Measurements from ENCODE around the gene FBXL7. TPM values are rescaled to one million over a fixed set of nuclear protein-coding genes. Genes with fewer than 3 reads are reported as not detected.
A peak's percentile ranks its signal among the peaks of the same experiment; 100 is the strongest.

The FBXL7 gene
- total and polyA plus RNA-seq, 2 experiments from 2014 or later, result 4.5 to 15.2 TPM

DNA sequence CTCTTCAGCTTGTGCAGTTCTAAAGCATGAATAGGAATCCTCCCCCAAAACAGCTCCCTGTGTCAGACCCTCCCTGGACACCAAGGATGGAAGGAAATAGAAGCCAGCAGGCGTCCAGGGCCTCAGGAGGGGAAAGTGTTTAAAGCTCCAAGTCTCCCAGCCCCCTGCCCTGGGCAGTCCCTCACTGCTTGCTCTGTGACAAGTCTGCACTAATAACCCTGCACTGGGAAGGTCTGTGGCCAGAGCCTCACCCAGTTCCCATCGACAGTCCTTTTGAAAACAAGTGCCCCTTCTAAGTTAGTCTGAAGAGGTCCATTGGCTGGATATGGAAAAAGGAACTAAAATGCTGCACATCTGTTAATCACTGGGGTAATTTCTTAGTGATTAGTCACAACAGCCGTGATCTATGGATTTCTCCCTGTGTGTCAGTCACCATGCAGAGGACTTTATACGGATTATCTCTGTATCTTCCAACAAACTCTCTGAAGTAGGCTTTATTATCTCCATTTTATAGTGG is 195.3 kb downstream of the FBXL7 start:
- Histone ChIP-seq H3F3A (replicated peaks; ENCODE audit: low read depth) (no peaks in the 10 kb centered on the region), H2AFZ (no peak overlapping the region), H3K4me3 (no peak overlapping the region), H3K36me3 (ENCODE audit: insufficient read depth) (no peaks in the 10 kb centered on the region), H3K4me1 (ENCODE audit: insufficient read depth) (peaks cover 20% of the 10 kb centered on the region), H3K27me3 (ENCODE audit: insufficient read depth) (no peaks in the 10 kb centered on the region), H3K27ac (ENCODE audit: low read depth) (peak overlapping the region; percentile 52; the same call in 1 of the 2 replicates), H3K79me2 (replicated peaks; ENCODE audit: insufficient read depth) (peaks cover 9% of the 10 kb centered on the region; the same call in 1 of the 2 replicates), H3K9me2 (ENCODE audit: insufficient read depth) (no peaks in the 10 kb centered on the region), H3K4me2 (peak overlapping the region; percentile 7; the same call in 1 of the 2 replicates), H4K20me1 (replicated peaks; ENCODE audit: insufficient read depth) (no peaks in the 10 kb centered on the region)
- H3K4me3 Mint-ChIP-seq, result no peak overlapping the region
- DNase-seq (ENCODE audit: low spot score), result no peak
- ATAC-seq, result peak; percentile 51
- no peak overlapping the region for H3K27ac Mint-ChIP-seq
- TF ChIP-seq STAT1 (IDR thresholded peaks at IDR 0.05; ENCODE audit: unreplicated experiment) (no peak), JUNB (IDR thresholded peaks at IDR 0.05; ENCODE audit: unreplicated experiment) (no peak), ZNF331 (CRISPR knock-in tag; IDR thresholded peaks at IDR 0.05; ENCODE audit: low read depth) (no peak), EZH2phosphoT487 (IDR thresholded peaks at IDR 0.05; ENCODE audit: unreplicated experiment) (no peak), ZNF114 (CRISPR knock-in tag; IDR thresholded peaks at IDR 0.05) (no peak), EZH2 (IDR thresholded peaks at IDR 0.05; ENCODE audit: low read depth, unreplicated experiment) (no peak), NANOG (IDR thresholded peaks at IDR 0.05; ENCODE audit: borderline replicate concordance) (no peak), POLR2AphosphoS5 (IDR thresholded peaks at IDR 0.05; ENCODE audit: low read depth) (no peak), CREB1 (CRISPR knock-in tag; IDR thresholded peaks at IDR 0.05; ENCODE audit: low read depth) (no peak)
- TF ChIP-seq, protein P1, sequence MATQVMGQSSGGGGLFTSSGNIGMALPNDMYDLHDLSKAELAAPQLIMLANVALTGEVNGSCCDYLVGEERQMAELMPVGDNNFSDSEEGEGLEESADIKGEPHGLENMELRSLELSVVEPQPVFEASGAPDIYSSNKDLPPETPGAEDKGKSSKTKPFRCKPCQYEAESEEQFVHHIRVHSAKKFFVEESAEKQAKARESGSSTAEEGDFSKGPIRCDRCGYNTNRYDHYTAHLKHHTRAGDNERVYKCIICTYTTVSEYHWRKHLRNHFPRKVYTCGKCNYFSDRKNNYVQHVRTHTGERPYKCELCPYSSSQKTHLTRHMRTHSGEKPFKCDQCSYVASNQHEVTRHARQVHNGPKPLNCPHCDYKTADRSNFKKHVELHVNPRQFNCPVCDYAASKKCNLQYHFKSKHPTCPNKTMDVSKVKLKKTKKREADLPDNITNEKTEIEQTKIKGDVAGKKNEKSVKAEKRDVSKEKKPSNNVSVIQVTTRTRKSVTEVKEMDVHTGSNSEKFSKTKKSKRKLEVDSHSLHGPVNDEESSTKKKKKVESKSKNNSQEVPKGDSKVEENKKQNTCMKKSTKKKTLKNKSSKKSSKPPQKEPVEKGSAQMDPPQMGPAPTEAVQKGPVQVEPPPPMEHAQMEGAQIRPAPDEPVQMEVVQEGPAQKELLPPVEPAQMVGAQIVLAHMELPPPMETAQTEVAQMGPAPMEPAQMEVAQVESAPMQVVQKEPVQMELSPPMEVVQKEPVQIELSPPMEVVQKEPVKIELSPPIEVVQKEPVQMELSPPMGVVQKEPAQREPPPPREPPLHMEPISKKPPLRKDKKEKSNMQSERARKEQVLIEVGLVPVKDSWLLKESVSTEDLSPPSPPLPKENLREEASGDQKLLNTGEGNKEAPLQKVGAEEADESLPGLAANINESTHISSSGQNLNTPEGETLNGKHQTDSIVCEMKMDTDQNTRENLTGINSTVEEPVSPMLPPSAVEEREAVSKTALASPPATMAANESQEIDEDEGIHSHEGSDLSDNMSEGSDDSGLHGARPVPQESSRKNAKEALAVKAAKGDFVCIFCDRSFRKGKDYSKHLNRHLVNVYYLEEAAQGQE (IDR thresholded peaks at IDR 0.05; ENCODE audit: unreplicated experiment), result no peak
- TF ChIP-seq, protein P2, sequence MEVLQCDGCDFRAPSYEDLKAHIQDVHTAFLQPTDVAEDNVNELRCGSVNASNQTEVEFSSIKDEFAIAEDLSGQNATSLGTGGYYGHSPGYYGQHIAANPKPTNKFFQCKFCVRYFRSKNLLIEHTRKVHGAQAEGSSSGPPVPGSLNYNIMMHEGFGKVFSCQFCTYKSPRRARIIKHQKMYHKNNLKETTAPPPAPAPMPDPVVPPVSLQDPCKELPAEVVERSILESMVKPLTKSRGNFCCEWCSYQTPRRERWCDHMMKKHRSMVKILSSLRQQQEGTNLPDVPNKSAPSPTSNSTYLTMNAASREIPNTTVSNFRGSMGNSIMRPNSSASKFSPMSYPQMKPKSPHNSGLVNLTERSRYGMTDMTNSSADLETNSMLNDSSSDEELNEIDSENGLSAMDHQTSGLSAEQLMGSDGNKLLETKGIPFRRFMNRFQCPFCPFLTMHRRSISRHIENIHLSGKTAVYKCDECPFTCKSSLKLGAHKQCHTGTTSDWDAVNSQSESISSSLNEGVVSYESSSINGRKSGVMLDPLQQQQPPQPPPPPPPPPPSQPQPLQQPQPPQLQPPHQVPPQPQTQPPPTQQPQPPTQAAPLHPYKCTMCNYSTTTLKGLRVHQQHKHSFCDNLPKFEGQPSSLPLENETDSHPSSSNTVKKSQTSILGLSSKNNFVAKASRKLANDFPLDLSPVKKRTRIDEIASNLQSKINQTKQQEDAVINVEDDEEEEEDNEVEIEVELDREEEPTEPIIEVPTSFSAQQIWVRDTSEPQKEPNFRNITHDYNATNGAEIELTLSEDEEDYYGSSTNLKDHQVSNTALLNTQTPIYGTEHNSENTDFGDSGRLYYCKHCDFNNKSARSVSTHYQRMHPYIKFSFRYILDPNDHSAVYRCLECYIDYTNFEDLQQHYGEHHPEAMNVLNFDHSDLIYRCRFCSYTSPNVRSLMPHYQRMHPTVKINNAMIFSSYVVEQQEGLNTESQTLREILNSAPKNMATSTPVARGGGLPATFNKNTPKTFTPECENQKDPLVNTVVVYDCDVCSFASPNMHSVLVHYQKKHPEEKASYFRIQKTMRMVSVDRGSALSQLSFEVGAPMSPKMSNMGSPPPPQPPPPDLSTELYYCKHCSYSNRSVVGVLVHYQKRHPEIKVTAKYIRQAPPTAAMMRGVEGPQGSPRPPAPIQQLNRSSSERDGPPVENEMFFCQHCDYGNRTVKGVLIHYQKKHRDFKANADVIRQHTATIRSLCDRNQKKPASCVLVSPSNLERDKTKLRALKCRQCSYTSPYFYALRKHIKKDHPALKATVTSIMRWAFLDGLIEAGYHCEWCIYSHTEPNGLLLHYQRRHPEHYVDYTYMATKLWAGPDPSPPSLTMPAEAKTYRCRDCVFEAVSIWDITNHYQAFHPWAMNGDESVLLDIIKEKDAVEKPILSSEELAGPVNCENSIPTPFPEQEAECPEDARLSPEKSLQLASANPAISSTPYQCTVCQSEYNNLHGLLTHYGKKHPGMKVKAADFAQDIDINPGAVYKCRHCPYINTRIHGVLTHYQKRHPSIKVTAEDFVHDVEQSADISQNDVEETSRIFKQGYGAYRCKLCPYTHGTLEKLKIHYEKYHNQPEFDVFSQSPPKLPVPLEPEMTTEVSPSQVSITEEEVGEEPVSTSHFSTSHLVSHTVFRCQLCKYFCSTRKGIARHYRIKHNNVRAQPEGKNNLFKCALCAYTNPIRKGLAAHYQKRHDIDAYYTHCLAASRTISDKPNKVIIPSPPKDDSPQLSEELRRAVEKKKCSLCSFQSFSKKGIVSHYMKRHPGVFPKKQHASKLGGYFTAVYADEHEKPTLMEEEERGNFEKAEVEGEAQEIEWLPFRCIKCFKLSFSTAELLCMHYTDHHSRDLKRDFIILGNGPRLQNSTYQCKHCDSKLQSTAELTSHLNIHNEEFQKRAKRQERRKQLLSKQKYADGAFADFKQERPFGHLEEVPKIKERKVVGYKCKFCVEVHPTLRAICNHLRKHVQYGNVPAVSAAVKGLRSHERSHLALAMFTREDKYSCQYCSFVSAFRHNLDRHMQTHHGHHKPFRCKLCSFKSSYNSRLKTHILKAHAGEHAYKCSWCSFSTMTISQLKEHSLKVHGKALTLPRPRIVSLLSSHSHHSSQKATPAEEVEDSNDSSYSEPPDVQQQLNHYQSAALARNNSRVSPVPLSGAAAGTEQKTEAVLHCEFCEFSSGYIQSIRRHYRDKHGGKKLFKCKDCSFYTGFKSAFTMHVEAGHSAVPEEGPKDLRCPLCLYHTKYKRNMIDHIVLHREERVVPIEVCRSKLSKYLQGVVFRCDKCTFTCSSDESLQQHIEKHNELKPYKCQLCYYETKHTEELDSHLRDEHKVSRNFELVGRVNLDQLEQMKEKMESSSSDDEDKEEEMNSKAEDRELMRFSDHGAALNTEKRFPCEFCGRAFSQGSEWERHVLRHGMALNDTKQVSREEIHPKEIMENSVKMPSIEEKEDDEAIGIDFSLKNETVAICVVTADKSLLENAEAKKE (CRISPR knock-in tag; IDR thresholded peaks at IDR 0.05), result no peak
- TF ChIP-seq, protein P3, sequence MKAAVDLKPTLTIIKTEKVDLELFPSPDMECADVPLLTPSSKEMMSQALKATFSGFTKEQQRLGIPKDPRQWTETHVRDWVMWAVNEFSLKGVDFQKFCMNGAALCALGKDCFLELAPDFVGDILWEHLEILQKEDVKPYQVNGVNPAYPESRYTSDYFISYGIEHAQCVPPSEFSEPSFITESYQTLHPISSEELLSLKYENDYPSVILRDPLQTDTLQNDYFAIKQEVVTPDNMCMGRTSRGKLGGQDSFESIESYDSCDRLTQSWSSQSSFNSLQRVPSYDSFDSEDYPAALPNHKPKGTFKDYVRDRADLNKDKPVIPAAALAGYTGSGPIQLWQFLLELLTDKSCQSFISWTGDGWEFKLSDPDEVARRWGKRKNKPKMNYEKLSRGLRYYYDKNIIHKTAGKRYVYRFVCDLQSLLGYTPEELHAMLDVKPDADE (IDR thresholded peaks at IDR 0.05), result no peak
- TF ChIP-seq, protein P4, sequence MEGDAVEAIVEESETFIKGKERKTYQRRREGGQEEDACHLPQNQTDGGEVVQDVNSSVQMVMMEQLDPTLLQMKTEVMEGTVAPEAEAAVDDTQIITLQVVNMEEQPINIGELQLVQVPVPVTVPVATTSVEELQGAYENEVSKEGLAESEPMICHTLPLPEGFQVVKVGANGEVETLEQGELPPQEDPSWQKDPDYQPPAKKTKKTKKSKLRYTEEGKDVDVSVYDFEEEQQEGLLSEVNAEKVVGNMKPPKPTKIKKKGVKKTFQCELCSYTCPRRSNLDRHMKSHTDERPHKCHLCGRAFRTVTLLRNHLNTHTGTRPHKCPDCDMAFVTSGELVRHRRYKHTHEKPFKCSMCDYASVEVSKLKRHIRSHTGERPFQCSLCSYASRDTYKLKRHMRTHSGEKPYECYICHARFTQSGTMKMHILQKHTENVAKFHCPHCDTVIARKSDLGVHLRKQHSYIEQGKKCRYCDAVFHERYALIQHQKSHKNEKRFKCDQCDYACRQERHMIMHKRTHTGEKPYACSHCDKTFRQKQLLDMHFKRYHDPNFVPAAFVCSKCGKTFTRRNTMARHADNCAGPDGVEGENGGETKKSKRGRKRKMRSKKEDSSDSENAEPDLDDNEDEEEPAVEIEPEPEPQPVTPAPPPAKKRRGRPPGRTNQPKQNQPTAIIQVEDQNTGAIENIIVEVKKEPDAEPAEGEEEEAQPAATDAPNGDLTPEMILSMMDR (conservative IDR thresholded peaks at IDR 0.05; ENCODE audit: low read depth in 2 of 2), result no peak
- peaks cover 27% of the 10 kb centered on the region for H3K4me1 Mint-ChIP-seq
- no peaks in the 10 kb centered on the region; the same call in 2 of the 3 replicates for H3K9me3 Mint-ChIP-seq
- peaks cover 1% of the 10 kb centered on the region for H3K27me3 Mint-ChIP-seq (ENCODE audit: insufficient read depth, low read depth, poor library complexity)
- H3K36me3 Mint-ChIP-seq (ENCODE audit: low read depth), result no peaks in the 10 kb centered on the region
